HepG2 (cell line): ENCODE results near the gene FGGY. TPM values are rescaled to one million over a fixed set of nuclear protein-coding genes. Genes with fewer than 3 reads are reported as not detected.

Source experiments
- ADNP ChIP-seq: sonication (generic); formaldehyde crosslinking; IDR thresholded peaks from 2 replicates; pipeline ENCODE4 v1.4.0; 2020; ENCODE audit warnings: missing genetic modification reagents
- DNMT1 ChIP-seq: sonication (generic); formaldehyde crosslinking; IDR thresholded peaks from 2 replicates; pipeline ENCODE4 v1.5.1; 2020; ENCODE audit warnings: mild to moderate bottlenecking, missing genetic modification reagents
- ERF ChIP-seq: IDR thresholded peaks from 2 replicates; pipeline ENCODE4 v1.6.1; 2018; ENCODE audit warnings: missing biosample characterization, missing genetic modification reagents
- PBX3 ChIP-seq: sonication (generic); formaldehyde crosslinking; IDR thresholded peaks from 2 replicates; pipeline ENCODE4 v1.8.1; 2023; ENCODE audit warnings: missing genetic modification reagents, inconsistent platforms, borderline replicate concordance
- POLR2AphosphoS5 ChIP-seq: IDR thresholded peaks from 2 replicates; pipeline ENCODE4 v1.6.1; 2012; ENCODE audit warnings: low read depth, low read length
- RFXANK ChIP-seq: IDR thresholded peaks from 2 replicates; pipeline ENCODE4 v1.6.1; 2016
- SNAPC2 ChIP-seq: sonication (generic); formaldehyde crosslinking; IDR thresholded peaks from 2 replicates; pipeline ENCODE4 v1.8.1; 2022; ENCODE audit warnings: mild to moderate bottlenecking, missing genetic modification reagents
- SOX13 ChIP-seq, 3 experiments: fragments of 450-650 bp in 1 of 3; sonication (generic) in 1 of 3; formaldehyde crosslinking in 1 of 3; IDR thresholded peaks in 2 of 3; conservative IDR thresholded peaks in 1 of 3; 2 replicates each; pipeline versions ENCODE4 v1.5.0 to v1.6.1; 2016 to 2020; ENCODE audit warnings: antibody characterized with exemption in 1 of 3, mild to moderate bottlenecking in 1 of 3, missing compliant biosample characterization in 1 of 3, missing genetic modification reagents in 1 of 3, moderate library complexity in 1 of 3
- SOX5 ChIP-seq: IDR thresholded peaks from 2 replicates; pipeline ENCODE4 v1.6.1; 2016; ENCODE audit warnings: borderline replicate concordance
- ZNF34 ChIP-seq: sonication (generic); formaldehyde crosslinking; IDR thresholded peaks from 2 replicates; pipeline ENCODE4 v1.4.0; 2020; ENCODE audit warnings: mild to moderate bottlenecking, missing genetic modification reagents, borderline replicate concordance
- ZNF484 ChIP-seq: sonication (generic); formaldehyde crosslinking; IDR thresholded peaks from 2 replicates; pipeline ENCODE4 v1.5.1; 2020; ENCODE audit warnings: mild to moderate bottlenecking, low read depth, missing genetic modification reagents, borderline replicate concordance
- ZNF510 ChIP-seq: sonication (generic); formaldehyde crosslinking; IDR thresholded peaks from 2 replicates; pipeline ENCODE4 v1.4.0; 2020; ENCODE audit warnings: low read depth, mild to moderate bottlenecking, missing genetic modification reagents
- ZSCAN25 ChIP-seq: sonication (generic); formaldehyde crosslinking; IDR thresholded peaks from 2 replicates; pipeline ENCODE4 v1.8.0; 2022; ENCODE audit warnings: mild to moderate bottlenecking, missing genetic modification reagents
- polyA plus RNA-seq, 8 experiments: library from polyadenylated mRNA; depleted of rRNA in 3 of 8; stranded (reverse) in 7 of 8; unstranded in 1 of 8; fragments of >200 nt; fragmentation: Illumina TruSeq in 4 of 8; extraction: Trizol in 4 of 8; gene quantifications; 2 replicates each; pipeline versions ENCODE4 v1.2.1 to v1.2.3, GENCODE V29; 2011 to 2016; ENCODE audit warnings: low read depth in 4 of 8, missing spikeins in 1 of 8, mixed read lengths in 1 of 8; ENCODE audit not compliant: insufficient read depth in 1 of 8
- total RNA-seq, 5 experiments: library from RNA; depleted of rRNA; stranded (reverse); fragments of >200 nt; fragmentation: Illumina TruSeq; extraction: Trizol; gene quantifications; 2 replicates each; pipeline ENCODE4 v1.2.3, GENCODE V29; 2016; ENCODE audit warnings: low read depth in 1 of 5
- TF ChIP-seq, protein P1 (sequence below): conservative IDR thresholded peaks from 2 replicates; pipeline ENCODE4 v1.6.1; 2018; ENCODE audit warnings: missing genetic modification reagents

Gene FGGY
- total and polyA plus RNA-seq, 2 of the 13 experiments (the other 11 are each of a cell fraction or from before 2014, with no cell fraction given), result 15.7 to 27.5 TPM

DNA sequence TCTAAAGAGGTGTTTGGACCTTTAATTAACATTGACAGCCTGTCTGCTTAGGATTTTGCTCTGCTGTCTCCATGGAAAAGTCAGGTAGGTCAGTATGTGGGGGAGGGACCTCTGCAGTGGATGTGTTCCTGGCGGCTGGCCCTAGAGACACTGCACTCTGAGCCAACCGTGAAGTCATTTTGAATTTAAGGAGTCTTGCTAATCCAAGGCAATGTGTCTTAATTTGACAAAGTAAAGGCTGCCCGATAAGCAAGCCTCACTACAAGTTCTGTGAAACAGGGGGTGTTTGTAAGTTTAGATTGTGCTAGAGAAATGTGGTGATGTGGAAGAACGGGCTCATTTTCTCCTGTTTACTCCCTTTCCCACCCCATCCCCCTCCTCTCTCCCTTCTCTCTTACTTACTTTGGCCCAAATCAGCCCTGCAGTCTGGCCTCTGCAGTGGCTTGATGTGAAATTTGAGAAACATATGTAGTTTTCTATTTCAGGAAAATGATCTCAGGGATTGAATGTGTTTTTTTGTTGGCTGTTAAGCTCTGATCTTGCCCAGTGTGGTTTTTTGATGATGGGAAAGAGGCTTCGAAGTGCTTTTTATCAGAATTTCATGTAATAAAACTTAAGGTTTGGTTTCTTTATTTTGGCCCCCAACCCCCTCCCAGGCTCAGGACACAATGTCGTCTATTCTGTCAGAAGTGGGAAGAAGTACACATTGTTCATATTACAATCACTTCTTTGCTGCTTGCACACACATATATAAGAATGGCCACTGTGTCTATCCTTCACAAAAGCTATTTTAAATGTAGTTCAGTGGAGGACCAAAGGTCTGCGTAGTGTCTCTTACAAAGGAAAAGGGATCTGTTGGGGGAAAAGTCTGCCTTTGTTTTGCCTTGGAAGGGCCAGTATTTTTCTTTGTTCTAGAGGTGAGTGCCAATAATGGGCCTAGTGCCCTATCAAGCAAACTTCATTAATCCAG, 96.6 kb downstream of the FGGY start (continued):
- no peak for TF ChIP-seq PBX3 (CRISPR knock-in tag)
- no peak for TF ChIP-seq POLR2AphosphoS5
- TF ChIP-seq DNMT1, result no peak
- no peak for TF ChIP-seq ZNF484 (CRISPR knock-in tag)
- TF ChIP-seq ZSCAN25 (CRISPR knock-in tag), result no peak
- TF ChIP-seq SNAPC2 (CRISPR knock-in tag), result no peak
- TF ChIP-seq, protein P1, sequence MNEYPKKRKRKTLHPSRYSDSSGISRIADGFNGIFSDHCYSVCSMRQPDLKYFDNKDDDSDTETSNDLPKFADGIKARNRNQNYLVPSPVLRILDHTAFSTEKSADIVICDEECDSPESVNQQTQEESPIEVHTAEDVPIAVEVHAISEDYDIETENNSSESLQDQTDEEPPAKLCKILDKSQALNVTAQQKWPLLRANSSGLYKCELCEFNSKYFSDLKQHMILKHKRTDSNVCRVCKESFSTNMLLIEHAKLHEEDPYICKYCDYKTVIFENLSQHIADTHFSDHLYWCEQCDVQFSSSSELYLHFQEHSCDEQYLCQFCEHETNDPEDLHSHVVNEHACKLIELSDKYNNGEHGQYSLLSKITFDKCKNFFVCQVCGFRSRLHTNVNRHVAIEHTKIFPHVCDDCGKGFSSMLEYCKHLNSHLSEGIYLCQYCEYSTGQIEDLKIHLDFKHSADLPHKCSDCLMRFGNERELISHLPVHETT (CRISPR knock-in tag), result no peak
- TF ChIP-seq ZNF34 (CRISPR knock-in tag), result no peak
- TF ChIP-seq ERF, result no peak
- TF ChIP-seq RFXANK, result no peak
- no peak for TF ChIP-seq ADNP (CRISPR knock-in tag)
- TF ChIP-seq ZNF510 (CRISPR knock-in tag), result no peak
- peak; percentile 44; the same call in 1 of the 2 replicates for TF ChIP-seq SOX13 (IDR thresholded peaks at IDR 0.05)
- TF ChIP-seq SOX13 (CRISPR knock-in tag; conservative IDR thresholded peaks at IDR 0.05 in 1 of 2, IDR thresholded peaks at IDR 0.05 in 1 of 2), result peak in 1 of 2 experiments; percentile 86; a peak in 2 of 4 replicates
- peak; percentile 68; the same call in 1 of the 2 replicates for TF ChIP-seq SOX5 (CRISPR knock-in tag)
- TF ChIP-seq, all 625 proteins: peak for 5
